Peyer's patch (tissue), 4 donors: Measurements from ENCODE around the gene ST7.

Experiments used
- POLR2A ChIP-seq, 2 donors: fragments of 450-650 bp; IDR thresholded peaks; one replicate each; pipeline ENCODE4 v1.5.1; 2017; ENCODE audit warnings: antibody characterized with exemption in 2 of 2, mild to moderate bottlenecking in 2 of 2, moderate library complexity in 2 of 2
- TF ChIP-seq, protein P1 (sequence below), 6 experiments: fragments of 450-650 bp in 4 of 6; fragments of 200-600 bp in 2 of 6; sonication (generic) in 1 of 6; IDR thresholded peaks; one replicate each; pipeline ENCODE4 v1.5.1; 2017 to 2019; ENCODE audit warnings: antibody characterized with exemption in 6 of 6, mild to moderate bottlenecking in 3 of 6, moderate library complexity in 1 of 6

DNA sequence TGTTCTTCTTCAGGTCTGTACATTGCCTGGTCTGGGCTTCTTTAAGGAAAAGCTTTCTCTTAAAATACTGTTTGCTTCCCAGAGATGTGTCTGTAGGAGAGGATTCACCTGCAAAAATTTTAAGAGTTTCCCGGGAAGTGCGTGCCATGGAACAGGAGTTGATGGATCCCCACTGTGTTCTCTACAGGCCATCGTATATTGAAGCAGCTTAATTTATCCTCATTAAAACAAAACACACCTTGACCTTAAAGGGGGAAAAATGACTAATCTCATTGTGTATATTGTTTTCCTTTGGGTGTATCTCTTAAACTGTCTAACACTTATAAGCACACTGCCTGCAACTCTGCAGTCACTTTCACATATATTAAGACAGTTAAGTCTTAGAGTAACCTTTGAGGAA is 111.4 kb downstream of the ST7 start:
- TF ChIP-seq, protein P1, sequence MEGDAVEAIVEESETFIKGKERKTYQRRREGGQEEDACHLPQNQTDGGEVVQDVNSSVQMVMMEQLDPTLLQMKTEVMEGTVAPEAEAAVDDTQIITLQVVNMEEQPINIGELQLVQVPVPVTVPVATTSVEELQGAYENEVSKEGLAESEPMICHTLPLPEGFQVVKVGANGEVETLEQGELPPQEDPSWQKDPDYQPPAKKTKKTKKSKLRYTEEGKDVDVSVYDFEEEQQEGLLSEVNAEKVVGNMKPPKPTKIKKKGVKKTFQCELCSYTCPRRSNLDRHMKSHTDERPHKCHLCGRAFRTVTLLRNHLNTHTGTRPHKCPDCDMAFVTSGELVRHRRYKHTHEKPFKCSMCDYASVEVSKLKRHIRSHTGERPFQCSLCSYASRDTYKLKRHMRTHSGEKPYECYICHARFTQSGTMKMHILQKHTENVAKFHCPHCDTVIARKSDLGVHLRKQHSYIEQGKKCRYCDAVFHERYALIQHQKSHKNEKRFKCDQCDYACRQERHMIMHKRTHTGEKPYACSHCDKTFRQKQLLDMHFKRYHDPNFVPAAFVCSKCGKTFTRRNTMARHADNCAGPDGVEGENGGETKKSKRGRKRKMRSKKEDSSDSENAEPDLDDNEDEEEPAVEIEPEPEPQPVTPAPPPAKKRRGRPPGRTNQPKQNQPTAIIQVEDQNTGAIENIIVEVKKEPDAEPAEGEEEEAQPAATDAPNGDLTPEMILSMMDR (IDR thresholded peaks at IDR 0.05), result no peak
- TF ChIP-seq POLR2A (IDR thresholded peaks at IDR 0.05), result no peak
